ENCODE results near the gene EIF3M. TPM values are rescaled to one million over a fixed set of nuclear protein-coding genes. Genes with fewer than 3 reads are reported as not detected.

Gene EIF3M
- total RNA-seq (508 and 516 TPM in 2 replicates), polyA plus RNA-seq (231 and 261 TPM in 2 replicates)

DNA sequence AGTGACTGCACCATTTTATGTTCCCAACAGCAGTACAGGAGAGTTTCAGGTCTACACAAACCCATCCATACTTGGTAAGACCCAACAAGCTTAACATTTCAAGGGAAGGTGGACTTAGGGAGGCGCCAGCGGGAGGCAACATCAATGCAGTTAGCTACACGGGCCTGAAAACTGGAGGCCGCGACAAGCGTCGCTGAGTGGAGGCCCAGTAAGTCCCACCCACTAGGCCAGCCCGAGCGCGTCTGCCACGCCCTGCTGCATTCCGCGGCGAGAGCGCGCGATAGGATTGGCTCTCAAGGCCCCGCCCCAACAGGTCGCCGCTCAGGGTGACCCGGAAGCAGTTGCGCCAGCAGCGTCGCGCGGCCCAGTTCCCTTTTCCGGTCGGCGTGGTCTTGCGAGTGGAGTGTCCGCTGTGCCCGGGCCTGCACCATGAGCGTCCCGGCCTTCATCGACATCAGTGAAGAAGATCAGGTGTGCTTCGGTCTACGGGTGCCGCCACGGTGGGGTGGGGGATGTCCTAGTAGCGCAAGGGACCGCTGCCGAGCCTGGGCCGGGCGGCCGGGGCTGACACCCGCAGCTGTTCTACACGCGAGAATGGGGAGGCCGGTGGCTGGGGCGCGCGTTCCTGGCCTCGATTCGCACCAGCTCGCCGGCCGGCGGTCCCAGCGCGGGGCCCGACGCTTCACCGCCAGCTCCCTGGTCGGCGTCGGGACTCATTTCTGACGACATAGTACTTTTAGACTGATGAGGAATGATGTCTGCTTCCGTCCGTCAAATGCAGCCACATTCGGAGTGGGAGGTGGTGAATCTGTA lies at the start of gene EIF3M:
Gene EIF3M (plus strand): TSS at position 373 of the 813 bp plus-strand sequence. CDS start 57 bp downstream, at position 430.
- Histone ChIP-seq H3K9me2 (replicated peaks; ENCODE audit: insufficient read depth) (no peaks in the 10 kb centered on the region), H3K4me3 (peak within 1 kb of the TSS; percentile 64), H3K36me3 (replicated peaks; ENCODE audit: insufficient read depth, low read depth) (no peaks in the 10 kb centered on the region), H3K27me3 (no peaks in the 10 kb centered on the region), H3K4me2 (peak within 1 kb of the TSS; percentile 85), H2AFZ (peak within 1 kb of the TSS; percentile 86), H3K79me2 (peaks cover 46% of the 10 kb centered on the region), H4K20me1 (ENCODE audit: insufficient read depth, poor library complexity, severe bottlenecking) (peaks cover 36% of the 10 kb centered on the region), H3K27ac (peak within 1 kb of the TSS; percentile 92), H3K4me1 (ENCODE audit: insufficient read depth) (peaks cover 18% of the 10 kb centered on the region), H3K9me3 (ENCODE audit: low read depth) (no peaks in the 10 kb centered on the region)
- WGBS (ENCODE audit: low lambda C conversion rate, missing lambda C conversion rate), result 2% methylated on average over 70 of the region's 70 CpGs
- TF ChIP-seq EZH2 (IDR thresholded peaks at IDR 0.05; ENCODE audit: borderline replicate concordance) (no peak), EZH2phosphoT487 (IDR thresholded peaks at IDR 0.05; ENCODE audit: low read depth, severe bottlenecking, unreplicated experiment) (no peak)
- TF ChIP-seq, protein P1, sequence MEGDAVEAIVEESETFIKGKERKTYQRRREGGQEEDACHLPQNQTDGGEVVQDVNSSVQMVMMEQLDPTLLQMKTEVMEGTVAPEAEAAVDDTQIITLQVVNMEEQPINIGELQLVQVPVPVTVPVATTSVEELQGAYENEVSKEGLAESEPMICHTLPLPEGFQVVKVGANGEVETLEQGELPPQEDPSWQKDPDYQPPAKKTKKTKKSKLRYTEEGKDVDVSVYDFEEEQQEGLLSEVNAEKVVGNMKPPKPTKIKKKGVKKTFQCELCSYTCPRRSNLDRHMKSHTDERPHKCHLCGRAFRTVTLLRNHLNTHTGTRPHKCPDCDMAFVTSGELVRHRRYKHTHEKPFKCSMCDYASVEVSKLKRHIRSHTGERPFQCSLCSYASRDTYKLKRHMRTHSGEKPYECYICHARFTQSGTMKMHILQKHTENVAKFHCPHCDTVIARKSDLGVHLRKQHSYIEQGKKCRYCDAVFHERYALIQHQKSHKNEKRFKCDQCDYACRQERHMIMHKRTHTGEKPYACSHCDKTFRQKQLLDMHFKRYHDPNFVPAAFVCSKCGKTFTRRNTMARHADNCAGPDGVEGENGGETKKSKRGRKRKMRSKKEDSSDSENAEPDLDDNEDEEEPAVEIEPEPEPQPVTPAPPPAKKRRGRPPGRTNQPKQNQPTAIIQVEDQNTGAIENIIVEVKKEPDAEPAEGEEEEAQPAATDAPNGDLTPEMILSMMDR (IDR thresholded peaks at IDR 0.05; ENCODE audit: poor library complexity), result no peak
- peak; percentile 97 for DNase-seq (ENCODE audit: low spot score)

DNA sequence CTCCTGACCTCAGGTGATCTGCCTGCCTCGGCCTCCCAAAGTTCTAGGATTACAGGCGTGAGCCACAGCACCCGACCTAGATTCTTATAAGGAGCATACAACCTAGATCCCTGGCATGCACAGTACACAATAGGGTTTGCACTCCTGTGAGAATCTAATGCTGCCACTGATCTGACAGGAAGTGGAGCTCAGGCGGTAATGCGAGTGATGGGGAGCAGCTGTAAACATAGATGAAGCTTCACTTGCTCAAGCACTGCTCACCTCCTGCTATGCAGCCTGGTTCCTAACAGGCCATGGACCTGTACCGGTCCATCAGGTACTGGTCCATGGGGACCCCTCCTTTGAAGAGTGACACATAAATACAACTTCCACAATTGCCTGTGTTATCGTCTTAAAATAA lies 44.8 kb upstream of the EIF3M start:
- no peaks in the 10 kb centered on the region for H3K36me3 ChIP-seq (replicated peaks; ENCODE audit: insufficient read depth, low read depth)
- 93% methylated on average over 7 of the region's 7 CpGs for WGBS (ENCODE audit: low lambda C conversion rate, missing lambda C conversion rate)

DNA sequence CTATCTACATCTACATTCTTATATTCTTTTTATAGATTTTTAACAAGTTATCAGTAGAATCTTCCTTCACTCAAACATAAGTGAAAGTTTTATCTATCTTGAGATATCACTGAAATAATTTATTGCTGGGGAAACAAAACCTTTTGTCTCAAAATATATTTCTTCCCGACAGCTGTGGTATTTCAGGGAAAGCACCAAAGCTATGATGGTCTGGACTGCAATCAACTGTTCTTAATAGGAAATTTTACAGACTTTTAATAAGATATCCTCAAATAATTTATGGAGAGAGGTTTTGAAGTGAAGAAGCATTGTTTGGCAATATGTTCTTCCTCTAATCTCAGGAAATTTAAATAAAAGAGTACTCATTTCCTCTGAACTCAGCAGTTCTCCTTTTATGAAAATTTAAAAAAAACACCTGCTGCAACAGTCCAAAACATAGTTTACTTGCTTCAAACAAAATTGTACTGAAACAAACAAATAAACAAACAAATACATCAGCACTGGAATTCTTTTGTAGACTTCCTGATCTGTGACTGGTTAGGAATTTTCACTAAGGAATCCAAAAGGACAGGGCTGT lies 33.9 kb upstream of the EIF3M start:
- no peak overlapping the region for H3K4me2 ChIP-seq
- no peaks in the 10 kb centered on the region for H3K9me2 ChIP-seq (replicated peaks; ENCODE audit: insufficient read depth)
- no peaks in the 10 kb centered on the region for H3K4me1 ChIP-seq (ENCODE audit: insufficient read depth)
- H3K36me3 ChIP-seq (replicated peaks; ENCODE audit: insufficient read depth, low read depth), result no peaks in the 10 kb centered on the region
- H3K4me3 ChIP-seq, result no peak overlapping the region
- H3K79me2 ChIP-seq, result no peaks in the 10 kb centered on the region
- no peak overlapping the region for H2AFZ ChIP-seq
- no peaks in the 10 kb centered on the region for H3K9me3 ChIP-seq (ENCODE audit: low read depth)
- no peaks in the 10 kb centered on the region for H4K20me1 ChIP-seq (ENCODE audit: insufficient read depth, poor library complexity, severe bottlenecking)
- DNase-seq (ENCODE audit: low spot score), result no peak
- H3K27ac ChIP-seq, result no peak overlapping the region
- TF ChIP-seq, protein P1 (IDR thresholded peaks at IDR 0.05; ENCODE audit: poor library complexity), result no peak
- no peak for TF ChIP-seq EZH2 (IDR thresholded peaks at IDR 0.05; ENCODE audit: borderline replicate concordance)
- no peak for TF ChIP-seq EZH2phosphoT487 (IDR thresholded peaks at IDR 0.05; ENCODE audit: low read depth, severe bottlenecking, unreplicated experiment)
- no peaks in the 10 kb centered on the region for H3K27me3 ChIP-seq
- 61% methylated on average over 1 of the region's 1 CpG for WGBS (ENCODE audit: low lambda C conversion rate, missing lambda C conversion rate)

More for the DNA sequence above, 44.8 kb upstream of the EIF3M start:
- no peaks in the 10 kb centered on the region for H3K9me2 ChIP-seq (replicated peaks; ENCODE audit: insufficient read depth)
- no peak overlapping the region for H3K4me3 ChIP-seq
- H3K4me1 ChIP-seq (ENCODE audit: insufficient read depth), result no peaks in the 10 kb centered on the region
- H2AFZ ChIP-seq, result no peak overlapping the region
- TF ChIP-seq EZH2 (IDR thresholded peaks at IDR 0.05; ENCODE audit: borderline replicate concordance) (no peak), EZH2phosphoT487 (IDR thresholded peaks at IDR 0.05; ENCODE audit: low read depth, severe bottlenecking, unreplicated experiment) (no peak)
- TF ChIP-seq, protein P1 (IDR thresholded peaks at IDR 0.05; ENCODE audit: poor library complexity), result no peak
- H4K20me1 ChIP-seq (ENCODE audit: insufficient read depth, poor library complexity, severe bottlenecking), result no peaks in the 10 kb centered on the region
- no peak overlapping the region for H3K4me2 ChIP-seq
- H3K79me2 ChIP-seq, result no peaks in the 10 kb centered on the region
- H3K9me3 ChIP-seq (ENCODE audit: low read depth), result no peaks in the 10 kb centered on the region
- DNase-seq (ENCODE audit: low spot score), result no peak
- H3K27ac ChIP-seq, result no peak overlapping the region
- H3K27me3 ChIP-seq, result no peaks in the 10 kb centered on the region

Measured in hepatocyte (in vitro differentiated cells).